ENCODE data around the gene RASA3.

The RASA3 gene

DNA sequence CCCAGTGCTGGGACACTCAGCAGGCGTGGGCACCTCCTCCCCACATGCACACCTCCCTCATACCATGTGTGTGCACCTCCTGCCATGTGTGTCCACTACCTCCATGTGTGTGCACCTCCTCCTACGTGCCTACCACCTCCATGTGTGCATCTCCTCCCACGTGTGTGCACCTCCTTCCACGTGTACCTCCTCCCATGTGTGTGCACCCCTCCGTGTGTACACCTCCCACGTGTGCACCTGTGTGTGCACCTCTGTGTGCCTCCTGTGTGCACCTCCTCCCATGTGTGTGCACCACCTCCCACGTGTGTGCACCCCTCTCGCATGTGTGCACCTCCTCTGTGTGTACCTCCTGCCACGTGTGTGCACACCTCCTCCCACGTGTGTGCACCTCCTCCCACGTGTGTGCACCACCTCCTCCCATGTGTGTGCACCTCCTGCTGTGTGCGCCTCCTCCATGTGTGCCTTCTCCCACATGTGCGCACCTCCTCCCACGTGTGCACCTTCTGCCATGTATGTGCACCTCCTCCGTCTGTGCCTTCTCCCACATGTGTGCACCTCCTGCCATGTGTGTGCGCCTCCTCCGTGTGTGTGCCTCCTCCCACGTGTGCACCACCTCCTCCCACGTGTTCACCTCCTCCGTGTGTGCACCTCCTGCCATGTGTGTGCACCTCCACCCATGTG is 152.5 kb downstream of the RASA3 start:
- no peak overlapping the region for H3K27ac ChIP-seq
- peaks cover 41% of the 10 kb centered on the region for H3K36me3 ChIP-seq (replicated peaks)
- in situ Hi-C loops (cut with HindIII; ENCODE audit: low pct_ligation_motif_present, low sequenced_read_pairs), result no loop called here

DNA sequence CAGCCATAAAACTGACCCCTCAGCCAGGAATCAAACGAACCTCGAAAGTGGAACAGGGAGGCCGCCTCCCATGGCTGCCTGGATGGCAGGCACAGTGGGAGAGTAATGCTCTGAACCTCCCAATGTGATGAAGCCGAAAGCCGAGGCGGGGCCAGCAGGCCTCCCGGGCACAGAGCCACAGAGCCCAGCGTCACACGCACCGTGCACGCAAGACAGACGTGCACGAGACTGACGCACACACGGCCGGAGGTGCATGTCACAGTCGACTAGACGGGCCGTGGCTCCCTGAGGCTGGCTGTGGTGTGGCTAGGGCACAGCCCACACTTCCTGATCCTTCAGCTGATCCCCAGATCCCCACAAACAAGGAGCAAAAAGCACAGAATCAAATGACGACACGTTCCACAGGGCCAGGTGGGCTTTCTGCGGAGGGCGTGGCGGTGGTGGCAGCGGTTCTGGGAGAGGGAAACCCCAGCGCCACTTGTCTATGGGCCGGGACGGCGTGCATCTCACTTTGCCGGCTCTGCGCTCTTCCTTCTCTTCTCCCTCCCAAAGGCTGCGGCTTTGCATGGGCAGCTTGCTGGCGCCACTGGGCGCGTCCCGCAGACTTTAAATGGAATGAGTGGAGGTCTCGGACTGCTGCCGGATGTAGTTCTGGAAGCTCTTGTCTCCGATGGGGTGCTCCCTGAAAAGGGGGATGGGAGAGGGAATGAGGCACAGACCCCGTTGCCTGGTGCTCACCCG is 153.5 kb downstream of the RASA3 start:
- Histone ChIP-seq H3K27ac (no peak overlapping the region), H3K27me3 (replicated peaks) (no peaks in the 10 kb centered on the region), H3K36me3 (replicated peaks) (peaks cover 47% of the 10 kb centered on the region), H3K4me3 (ENCODE audit: low read depth, low read length) (no peak overlapping the region)
- in situ Hi-C loops (cut with HindIII; ENCODE audit: low pct_ligation_motif_present, low sequenced_read_pairs), result no loop called here
- TF ChIP-seq, protein P1, sequence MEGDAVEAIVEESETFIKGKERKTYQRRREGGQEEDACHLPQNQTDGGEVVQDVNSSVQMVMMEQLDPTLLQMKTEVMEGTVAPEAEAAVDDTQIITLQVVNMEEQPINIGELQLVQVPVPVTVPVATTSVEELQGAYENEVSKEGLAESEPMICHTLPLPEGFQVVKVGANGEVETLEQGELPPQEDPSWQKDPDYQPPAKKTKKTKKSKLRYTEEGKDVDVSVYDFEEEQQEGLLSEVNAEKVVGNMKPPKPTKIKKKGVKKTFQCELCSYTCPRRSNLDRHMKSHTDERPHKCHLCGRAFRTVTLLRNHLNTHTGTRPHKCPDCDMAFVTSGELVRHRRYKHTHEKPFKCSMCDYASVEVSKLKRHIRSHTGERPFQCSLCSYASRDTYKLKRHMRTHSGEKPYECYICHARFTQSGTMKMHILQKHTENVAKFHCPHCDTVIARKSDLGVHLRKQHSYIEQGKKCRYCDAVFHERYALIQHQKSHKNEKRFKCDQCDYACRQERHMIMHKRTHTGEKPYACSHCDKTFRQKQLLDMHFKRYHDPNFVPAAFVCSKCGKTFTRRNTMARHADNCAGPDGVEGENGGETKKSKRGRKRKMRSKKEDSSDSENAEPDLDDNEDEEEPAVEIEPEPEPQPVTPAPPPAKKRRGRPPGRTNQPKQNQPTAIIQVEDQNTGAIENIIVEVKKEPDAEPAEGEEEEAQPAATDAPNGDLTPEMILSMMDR (IDR thresholded peaks at IDR 0.05; ENCODE audit: low read depth, low read length, missing control alignments), result no peak
- no peak for DNase-seq

More for the DNA sequence above, 152.5 kb downstream of the RASA3 start:
- TF ChIP-seq, protein P1 (IDR thresholded peaks at IDR 0.05; ENCODE audit: low read depth, low read length, missing control alignments), result no peak
- DNase-seq, result no peak
- Histone ChIP-seq H3K27me3 (replicated peaks) (no peaks in the 10 kb centered on the region), H3K4me3 (ENCODE audit: low read depth, low read length) (no peak overlapping the region)

DNA sequence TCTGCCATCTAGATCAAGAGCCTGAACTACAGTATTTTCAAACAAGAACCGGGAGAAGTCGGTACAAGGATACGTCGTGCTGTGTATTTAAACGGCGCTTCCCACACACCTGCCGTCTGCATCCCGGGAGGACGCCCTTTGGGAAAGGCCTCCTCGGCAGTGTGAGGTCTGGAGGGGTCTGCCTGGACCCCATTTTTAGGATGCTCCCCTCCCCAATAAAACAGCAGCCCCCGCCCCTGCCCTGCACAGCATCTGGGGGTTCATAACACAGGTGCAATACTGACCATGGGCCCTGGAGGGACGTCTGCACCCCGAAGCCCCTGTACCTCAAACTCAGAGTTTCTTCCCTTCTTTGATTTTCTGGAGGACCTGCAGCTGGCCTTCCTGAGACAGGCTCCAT is 154.4 kb downstream of the RASA3 start:
- Histone ChIP-seq H3K27ac (no peak overlapping the region), H3K27me3 (replicated peaks) (no peaks in the 10 kb centered on the region), H3K4me3 (ENCODE audit: low read depth, low read length) (no peak overlapping the region), H3K36me3 (replicated peaks) (peaks cover 56% of the 10 kb centered on the region)
- in situ Hi-C loops (cut with HindIII; ENCODE audit: low pct_ligation_motif_present, low sequenced_read_pairs), result no loop called here
- TF ChIP-seq, protein P1 (IDR thresholded peaks at IDR 0.05; ENCODE audit: low read depth, low read length, missing control alignments), result no peak
- DNase-seq, result no peak

GRCh38 chr13:113976711-113977684 is 155.4 kb downstream of the RASA3 start:
- TF ChIP-seq, protein P1 (IDR thresholded peaks at IDR 0.05; ENCODE audit: low read depth, low read length, missing control alignments), result no peak
- H3K4me3 ChIP-seq (ENCODE audit: low read depth, low read length), result no peak overlapping the region
- peak overlapping the region; percentile 50 for H3K27ac ChIP-seq
- in situ Hi-C loops (cut with HindIII; ENCODE audit: low pct_ligation_motif_present, low sequenced_read_pairs), result no loop called here
- DNase-seq, result peak; percentile 61
- no peaks in the 10 kb centered on the region for H3K27me3 ChIP-seq (replicated peaks)
- H3K36me3 ChIP-seq (replicated peaks), result peaks cover 50% of the 10 kb centered on the region

GRCh38 chr13:113975416-113975815 is 157.0 kb downstream of the RASA3 start:
- TF ChIP-seq, protein P1 (IDR thresholded peaks at IDR 0.05; ENCODE audit: low read depth, low read length, missing control alignments), result no peak
- in situ Hi-C loops (cut with HindIII; ENCODE audit: low pct_ligation_motif_present, low sequenced_read_pairs), result no loop called here
- Histone ChIP-seq H3K27me3 (replicated peaks) (no peaks in the 10 kb centered on the region), H3K27ac (no peak overlapping the region), H3K36me3 (replicated peaks) (peaks cover 47% of the 10 kb centered on the region), H3K4me3 (ENCODE audit: low read depth, low read length) (no peak overlapping the region)
- DNase-seq, result no peak
